GM18508 (cell line): ENCODE data around the gene TRIM26.

ENCODE experiments used
- ATAC-seq: cut with Tn5 transposase; IDR thresholded peaks from one replicate; pipeline ENCODE4 v1.9.1; 2021; ENCODE audit warnings: moderate number of reproducible peaks; ENCODE audit not compliant: insufficient read depth, unreplicated experiment

The TRIM26 gene

GRCh38 chr6:30211899-30212298 is 1.3 kb downstream of the TRIM26 start:
- ATAC-seq: no peak

GRCh38 chr6:30211306-30211705 is 1.9 kb downstream of the TRIM26 start:
- no peak for ATAC-seq

GRCh38 chr6:30207619-30208295 is 5.4 kb downstream of the TRIM26 start:
- no peak for ATAC-seq

- no peak for ATAC-seq
Measured at GRCh38 chr6:30206799-30207618, 6.2 kb downstream of the TRIM26 start.

- no peak for ATAC-seq
Measured at GRCh38 chr6:30206152-30206551, 7.1 kb downstream of the TRIM26 start.

GRCh38 chr6:30204116-30204515 is 9.1 kb downstream of the TRIM26 start:
- ATAC-seq: no peak

- no peak for ATAC-seq
Measured at GRCh38 chr6:30202366-30202765, 10.8 kb downstream of the TRIM26 start.

GRCh38 chr6:30200551-30201281 is 12.5 kb downstream of the TRIM26 start:
- ATAC-seq: no peak

- ATAC-seq: no peak
Measured at GRCh38 chr6:30198166-30199084, 14.8 kb downstream of the TRIM26 start.

GRCh38 chr6:30196376-30196775 is 16.8 kb downstream of the TRIM26 start:
- no peak for ATAC-seq

GRCh38 chr6:30195951-30196350 is 17.3 kb downstream of the TRIM26 start:
- no peak for ATAC-seq

- no peak for ATAC-seq
Measured at GRCh38 chr6:30194797-30195690, 18.2 kb downstream of the TRIM26 start.

- no peak for ATAC-seq
Measured at GRCh38 chr6:30192076-30192475, 21.1 kb downstream of the TRIM26 start.

- no peak for ATAC-seq
Measured at GRCh38 chr6:30188541-30188940, 24.7 kb downstream of the TRIM26 start.

GRCh38 chr6:30185846-30186484 is 27.2 kb downstream of the TRIM26 start:
- ATAC-seq: no peak

- ATAC-seq: no peak
Measured at GRCh38 chr6:30184417-30185031, 28.7 kb downstream of the TRIM26 start.

GRCh38 chr6:30180145-30180544 is 33.1 kb downstream of the TRIM26 start:
- no peak for ATAC-seq

GRCh38 chr6:30178837-30179236 is 34.4 kb downstream of the TRIM26 start:
- ATAC-seq: no peak
